ENCODE results near the gene CD48. TPM values are rescaled to one million over a fixed set of nuclear protein-coding genes. Genes with fewer than 3 reads are reported as not detected.

The CD48 gene
- total RNA-seq, 6 donors from 2014 or later, result 9.4 to 32.1 (median 16.3) TPM

- Histone ChIP-seq H3K36me3 (no peaks in the 10 kb centered on the region), H3K27me3 (no peaks in the 10 kb centered on the region), H3K4me1 (peaks cover 15 to 32% (median 25%) of the 10 kb centered on the region in 4 donors), H3K9me3 (no peaks in the 10 kb centered on the region), H3K27ac (no peak overlapping the region), H3K4me3 (no peak overlapping the region)
- ATAC-seq (ENCODE audit: low FRiP score in 2 of 2) (peak in 1 of 2 donors; percentile 28), DNase-seq (peak in 1 of 2 donors; percentile 28)
- TF ChIP-seq POLR2AphosphoS5 (IDR thresholded peaks at IDR 0.05) (no peak), POLR2A (IDR thresholded peaks at IDR 0.05) (no peak), CTCF (IDR thresholded peaks at IDR 0.05) (no peak), EP300 (IDR thresholded peaks at IDR 0.05) (no peak)
- WGBS, 2 donors, result 79% methylated on average over 4 of the region's 4 CpGs
Measured at GRCh38 chr1:160662910-160663309, 48.7 kb downstream of the CD48 start.

- no peak for ATAC-seq (ENCODE audit: low FRiP score in 2 of 2)
- no peaks in the 10 kb centered on the region for H3K27me3 ChIP-seq
- TF ChIP-seq POLR2AphosphoS5 (IDR thresholded peaks at IDR 0.05), result no peak
- no peak for TF ChIP-seq CTCF (IDR thresholded peaks at IDR 0.05)
- no peak for TF ChIP-seq EP300 (IDR thresholded peaks at IDR 0.05)
- no peak for TF ChIP-seq POLR2A (IDR thresholded peaks at IDR 0.05)
Measured at GRCh38 chr1:160659566-160659965, 52.1 kb downstream of the CD48 start.

GRCh38 chr1:160658814-160659193, 52.8 kb downstream of the CD48 start:
- Histone ChIP-seq H3K9me3 (no peaks in the 10 kb centered on the region), H3K4me3 (no peak overlapping the region), H3K4me1 (peaks cover 0 to 12% (median 3%) of the 10 kb centered on the region in 4 donors), H3K27ac (no peak overlapping the region), H3K36me3 (no peaks in the 10 kb centered on the region), H3K27me3 (no peaks in the 10 kb centered on the region)
- DNase-seq (no peak), ATAC-seq (ENCODE audit: low FRiP score in 2 of 2) (no peak)
- WGBS, 2 donors, result 84 to 90% methylated on average over 2 of the region's 2 CpGs
- TF ChIP-seq CTCF (IDR thresholded peaks at IDR 0.05) (no peak), POLR2AphosphoS5 (IDR thresholded peaks at IDR 0.05) (no peak), EP300 (IDR thresholded peaks at IDR 0.05) (no peak), POLR2A (IDR thresholded peaks at IDR 0.05) (no peak)

More at GRCh38 chr1:160659566-160659965, 52.1 kb downstream of the CD48 start:
- Histone ChIP-seq H3K4me1 (peaks cover 0 to 13% (median 6%) of the 10 kb centered on the region in 4 donors), H3K9me3 (no peaks in the 10 kb centered on the region), H3K27ac (no peak overlapping the region), H3K4me3 (no peak overlapping the region), H3K36me3 (no peaks in the 10 kb centered on the region)
- 95 to 98% methylated on average over 4 of the region's 4 CpGs for WGBS, 2 donors
- DNase-seq, result no peak

- TF ChIP-seq EP300 (IDR thresholded peaks at IDR 0.05), result no peak
- TF ChIP-seq POLR2A (IDR thresholded peaks at IDR 0.05), result no peak
- TF ChIP-seq POLR2AphosphoS5 (IDR thresholded peaks at IDR 0.05), result no peak
- TF ChIP-seq CTCF (IDR thresholded peaks at IDR 0.05), result no peak
- H3K4me1 ChIP-seq, result peaks cover 0 to 12% (median 3%) of the 10 kb centered on the region in 4 donors
- no peak overlapping the region for H3K4me3 ChIP-seq
- ATAC-seq (ENCODE audit: low FRiP score in 2 of 2), result no peak
- no peaks in the 10 kb centered on the region for H3K27me3 ChIP-seq
- 80 to 83% methylated on average over 8 of the region's 8 CpGs for WGBS, 2 donors
- no peaks in the 10 kb centered on the region for H3K36me3 ChIP-seq
- no peaks in the 10 kb centered on the region for H3K9me3 ChIP-seq
- no peak for DNase-seq
- peak overlapping the region in 1 of 4 donors; percentile 52 for H3K27ac ChIP-seq
Measured at GRCh38 chr1:160658162-160658813, 53.3 kb downstream of the CD48 start.

Measured in upper lobe of left lung (tissue), 6 donors.